GM12801 (cell line): ENCODE data around the gene CADPS2.

Source experiments
- TF ChIP-seq, protein P1 (sequence below): IDR thresholded peaks from one replicate; pipeline ENCODE4 v1.5.1; 2011; ENCODE audit warnings: control low read depth; ENCODE audit not compliant: insufficient read length; ENCODE audit errors: extremely low read depth

The CADPS2 gene

DNA sequence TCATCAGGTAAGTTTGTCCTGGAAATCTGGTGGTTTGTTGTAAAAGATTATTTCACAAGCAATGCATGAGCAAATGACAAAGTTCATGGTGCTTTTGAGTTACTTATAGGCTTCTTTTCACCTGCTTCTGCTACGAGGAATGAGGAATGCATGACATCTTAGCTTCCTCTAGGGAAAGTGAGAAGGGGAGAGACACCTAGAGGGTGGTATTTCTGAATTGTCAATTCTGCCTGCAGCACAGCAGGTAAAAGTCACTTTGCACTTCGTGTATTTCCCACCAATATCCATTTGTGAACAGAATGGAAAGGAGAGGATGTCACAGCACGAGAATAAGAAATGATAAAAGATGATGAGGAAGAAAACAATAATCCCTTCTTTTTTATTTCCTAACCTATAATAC, 428.3 kb downstream of the CADPS2 start:
- TF ChIP-seq, protein P1, sequence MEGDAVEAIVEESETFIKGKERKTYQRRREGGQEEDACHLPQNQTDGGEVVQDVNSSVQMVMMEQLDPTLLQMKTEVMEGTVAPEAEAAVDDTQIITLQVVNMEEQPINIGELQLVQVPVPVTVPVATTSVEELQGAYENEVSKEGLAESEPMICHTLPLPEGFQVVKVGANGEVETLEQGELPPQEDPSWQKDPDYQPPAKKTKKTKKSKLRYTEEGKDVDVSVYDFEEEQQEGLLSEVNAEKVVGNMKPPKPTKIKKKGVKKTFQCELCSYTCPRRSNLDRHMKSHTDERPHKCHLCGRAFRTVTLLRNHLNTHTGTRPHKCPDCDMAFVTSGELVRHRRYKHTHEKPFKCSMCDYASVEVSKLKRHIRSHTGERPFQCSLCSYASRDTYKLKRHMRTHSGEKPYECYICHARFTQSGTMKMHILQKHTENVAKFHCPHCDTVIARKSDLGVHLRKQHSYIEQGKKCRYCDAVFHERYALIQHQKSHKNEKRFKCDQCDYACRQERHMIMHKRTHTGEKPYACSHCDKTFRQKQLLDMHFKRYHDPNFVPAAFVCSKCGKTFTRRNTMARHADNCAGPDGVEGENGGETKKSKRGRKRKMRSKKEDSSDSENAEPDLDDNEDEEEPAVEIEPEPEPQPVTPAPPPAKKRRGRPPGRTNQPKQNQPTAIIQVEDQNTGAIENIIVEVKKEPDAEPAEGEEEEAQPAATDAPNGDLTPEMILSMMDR = no peak

DNA sequence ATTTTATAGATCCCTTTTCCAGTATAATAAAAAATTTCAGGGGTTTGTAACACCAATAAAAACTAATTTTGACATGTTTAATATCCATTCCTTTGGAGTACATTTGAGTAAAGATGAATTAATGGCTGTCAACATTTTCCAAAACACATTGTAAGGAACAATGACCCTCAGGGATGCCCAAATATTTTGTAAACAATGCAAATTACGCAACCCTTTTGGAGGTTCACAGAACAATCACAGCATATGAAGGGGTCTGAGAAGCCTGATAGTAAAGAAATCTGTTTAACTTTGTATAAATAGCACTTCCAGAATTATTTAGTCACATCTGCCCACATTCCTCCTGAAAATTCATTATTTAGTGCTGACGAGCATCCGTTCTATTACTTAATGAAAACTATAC, 428.9 kb downstream of the CADPS2 start:
- TF ChIP-seq, protein P1 = no peak

DNA sequence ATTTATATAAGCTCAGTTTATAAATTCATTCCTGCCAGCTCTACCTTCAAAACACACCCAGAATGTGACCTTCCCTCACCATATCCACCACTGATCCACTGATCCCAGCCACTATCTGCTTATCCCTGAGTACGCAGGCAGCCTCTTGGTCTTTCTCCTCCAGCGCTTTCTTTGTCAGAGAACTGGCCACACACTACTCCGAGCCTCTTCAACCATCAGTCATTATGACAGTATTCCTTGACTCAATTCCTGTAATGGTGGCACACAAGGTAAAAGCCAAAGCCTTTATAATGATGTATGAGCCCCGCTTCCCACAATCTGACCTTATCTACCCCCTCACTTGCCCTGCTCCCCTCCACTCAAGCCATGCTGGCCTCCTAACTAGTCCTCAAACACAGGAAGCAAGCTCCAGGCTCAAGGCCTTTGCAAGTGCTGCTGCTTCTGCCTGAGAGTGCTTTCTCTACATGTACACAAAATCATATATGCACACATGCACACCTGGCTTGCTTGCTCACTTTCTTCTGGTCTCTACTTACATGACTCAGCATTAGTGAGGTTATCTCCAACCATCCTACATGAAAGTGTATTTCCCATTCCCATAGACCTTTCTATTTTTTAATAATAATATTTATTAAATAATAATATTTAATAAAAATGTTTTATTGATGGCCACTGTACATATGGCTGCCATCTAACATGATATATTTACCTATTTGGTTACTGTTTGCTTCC, 431.3 kb downstream of the CADPS2 start:
- TF ChIP-seq, protein P1 = no peak

DNA sequence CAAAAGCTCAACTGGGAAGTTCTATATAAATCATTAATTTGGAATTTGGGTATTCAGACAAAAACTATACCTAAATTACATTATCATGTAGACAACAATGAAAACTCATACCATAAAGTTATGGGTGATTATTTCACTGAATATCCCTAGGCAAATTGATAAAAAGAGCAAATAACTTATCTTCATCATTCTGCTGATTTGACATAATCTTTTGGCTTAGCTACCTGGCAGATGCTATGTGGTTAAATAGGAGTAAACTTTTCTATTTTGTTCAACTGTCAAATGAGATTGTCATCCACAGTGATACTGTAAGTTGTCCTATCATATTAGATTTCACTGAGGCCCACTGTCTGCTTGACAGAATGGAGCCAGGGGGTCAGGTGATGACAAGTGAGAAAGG, 432.8 kb downstream of the CADPS2 start:
- TF ChIP-seq, protein P1 = no peak

DNA sequence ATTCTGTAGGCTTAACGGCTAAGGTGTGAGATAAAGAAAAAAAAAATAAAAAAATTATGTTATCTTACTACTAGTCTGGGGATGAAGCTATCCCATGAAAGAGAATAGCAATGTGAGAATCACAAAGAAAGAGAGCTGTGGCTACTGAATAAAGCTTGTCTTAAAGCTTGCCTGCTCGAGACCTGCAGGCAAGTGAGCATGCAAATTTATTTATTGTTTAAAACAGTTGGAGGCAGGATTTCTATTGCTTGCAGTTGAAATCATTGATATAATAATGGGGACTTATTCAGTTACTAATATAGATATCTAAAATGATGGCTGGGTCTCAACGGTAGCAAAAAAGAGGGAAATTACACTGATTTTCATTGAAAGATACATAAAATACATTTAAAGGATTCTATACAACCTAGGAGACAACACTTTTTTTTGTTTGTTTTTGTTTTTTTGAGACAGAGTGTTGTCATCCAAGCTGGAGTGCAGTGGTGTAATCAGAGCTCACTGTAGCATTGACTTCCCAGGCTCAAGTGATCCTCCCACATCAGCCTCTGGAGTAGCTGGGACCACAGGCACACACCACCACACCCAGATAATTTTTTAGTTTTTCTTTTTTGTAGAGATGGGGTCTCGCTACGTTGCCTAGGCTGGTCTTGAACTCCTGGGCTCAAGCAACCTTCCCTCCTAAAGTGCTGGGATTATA, 437.2 kb downstream of the CADPS2 start:
- TF ChIP-seq, protein P1 = no peak

DNA sequence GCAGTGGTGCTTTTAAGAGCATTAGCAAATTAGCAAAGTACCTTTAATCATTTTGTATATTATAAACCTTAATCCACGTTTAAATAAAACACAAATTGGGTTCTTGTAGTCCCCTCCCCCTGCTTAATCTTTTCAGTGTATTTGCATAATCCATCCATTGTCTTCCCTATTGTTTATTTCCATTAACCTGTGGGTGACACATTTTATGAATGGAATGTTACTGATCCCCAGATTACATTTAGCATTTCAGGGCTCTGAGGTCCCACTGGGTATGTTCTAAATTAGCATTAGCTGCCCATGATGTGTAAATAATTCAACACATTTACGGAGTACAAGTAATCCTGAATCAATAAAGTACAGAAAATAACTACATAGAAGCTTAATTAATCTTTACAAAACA, 443.3 kb downstream of the CADPS2 start:
- TF ChIP-seq, protein P1 = no peak

DNA sequence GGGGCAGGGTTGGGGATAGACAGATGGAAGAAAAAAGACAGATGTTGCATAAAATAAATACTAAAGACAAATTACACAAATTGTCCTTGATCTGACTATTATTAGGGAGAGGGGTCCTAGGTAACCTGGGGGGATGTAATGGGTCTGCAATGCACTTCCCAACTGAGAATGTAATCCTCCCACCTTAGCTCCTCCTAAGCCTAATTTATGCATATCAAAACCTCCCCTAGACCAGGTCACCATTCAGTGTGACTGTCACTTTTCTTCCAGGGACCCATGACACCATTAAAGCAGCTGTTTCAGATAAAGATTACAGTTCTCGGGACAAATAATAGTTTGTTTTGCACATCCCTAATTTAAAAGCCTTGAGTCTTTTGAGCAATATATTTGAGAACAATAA, 447.8 kb downstream of the CADPS2 start:
- TF ChIP-seq, protein P1 = no peak
